SW 1271 (cell line): ENCODE results near the gene PIP4K2C.

Source experiments
- DNase-seq, 2 experiments: peaks; one replicate each; lab custom pipeline; 2025; lab: John Stamatoyannopoulos, UW

The PIP4K2C gene

GRCh38 chr12:57621497-57622292 is 30.7 kb downstream of the PIP4K2C start:
- peak in 1 of 2 experiments; percentile 14 for DNase-seq

GRCh38 chr12:57622293-57623245 is 31.6 kb downstream of the PIP4K2C start:
- no peak for DNase-seq

GRCh38 chr12:57623385-57623784 is 32.4 kb downstream of the PIP4K2C start:
- no peak for DNase-seq

GRCh38 chr12:57623811-57624390 is 32.9 kb downstream of the PIP4K2C start:
- DNase-seq: no peak

- no peak for DNase-seq
These were observed 33.6 kb downstream of the PIP4K2C start for GRCh38 chr12:57624441-57625220.

- DNase-seq: no peak
These were observed 34.5 kb downstream of the PIP4K2C start for GRCh38 chr12:57625261-57626032.

- no peak for DNase-seq
These were observed 35.3 kb downstream of the PIP4K2C start for GRCh38 chr12:57626111-57626920.

- no peak for DNase-seq
These were observed 36.0 kb downstream of the PIP4K2C start for GRCh38 chr12:57626921-57627445.

- no peak for DNase-seq
These were observed 36.7 kb downstream of the PIP4K2C start for GRCh38 chr12:57627501-57628279.

GRCh38 chr12:57628280-57629191 is 37.5 kb downstream of the PIP4K2C start:
- no peak for DNase-seq

- DNase-seq: no peak
These were observed 39.0 kb downstream of the PIP4K2C start for GRCh38 chr12:57629897-57630471.

- DNase-seq: no peak
These were observed 40.0 kb downstream of the PIP4K2C start for GRCh38 chr12:57630891-57631433.

GRCh38 chr12:57631566-57632072 is 40.6 kb downstream of the PIP4K2C start:
- DNase-seq: no peak

GRCh38 chr12:57632073-57632957 is 41.3 kb downstream of the PIP4K2C start:
- no peak for DNase-seq

- DNase-seq: peak in 1 of 2 experiments; percentile 63
These were observed 42.2 kb downstream of the PIP4K2C start, which contains the start of gene B4GALNT1 for GRCh38 chr12:57632958-57633840. B4GALNT1 (minus strand) TSS chr12:57633201; CDS start chr12:57632132, 1,069 bp downstream.
